Activated CD4-positive, CD25-positive, alpha-beta regulatory T cell (primary cell): Measurements from ENCODE around the gene TBXAS1.

Experiments used
- DNase-seq, 4 experiments: peaks; one replicate each; lab custom pipeline; 2025; lab: John Stamatoyannopoulos, UW

The TBXAS1 gene

DNA sequence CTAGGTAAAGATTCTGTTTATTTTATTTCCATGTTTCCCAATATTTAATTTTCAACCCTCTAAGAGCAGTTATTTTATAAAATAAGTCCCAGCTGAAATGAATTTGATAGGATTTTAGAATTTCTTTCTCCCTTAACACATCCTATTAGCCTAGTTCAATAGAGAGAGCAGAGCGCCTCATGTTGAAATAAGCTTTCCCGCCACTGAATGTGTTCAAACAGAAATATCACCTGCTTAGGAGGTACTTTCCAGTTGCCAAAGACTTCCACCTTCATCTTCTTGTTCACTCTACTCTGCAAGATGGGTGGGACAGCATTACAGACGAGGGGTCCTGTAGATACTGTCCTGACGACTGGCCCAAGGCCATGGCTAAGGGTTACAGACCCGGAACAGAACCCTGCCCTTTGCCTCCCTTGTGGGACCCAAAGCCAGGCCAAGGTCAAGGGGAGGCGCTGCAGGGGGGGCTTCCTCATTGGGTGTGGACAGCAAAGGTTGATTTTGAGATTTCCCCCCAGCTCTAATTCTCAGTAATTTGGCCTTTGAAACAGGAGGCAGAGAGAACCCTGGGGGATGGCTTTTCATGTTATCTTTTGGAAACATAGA is 171.7 kb downstream of the TBXAS1 start:
- DNase-seq, result no peak

DNA sequence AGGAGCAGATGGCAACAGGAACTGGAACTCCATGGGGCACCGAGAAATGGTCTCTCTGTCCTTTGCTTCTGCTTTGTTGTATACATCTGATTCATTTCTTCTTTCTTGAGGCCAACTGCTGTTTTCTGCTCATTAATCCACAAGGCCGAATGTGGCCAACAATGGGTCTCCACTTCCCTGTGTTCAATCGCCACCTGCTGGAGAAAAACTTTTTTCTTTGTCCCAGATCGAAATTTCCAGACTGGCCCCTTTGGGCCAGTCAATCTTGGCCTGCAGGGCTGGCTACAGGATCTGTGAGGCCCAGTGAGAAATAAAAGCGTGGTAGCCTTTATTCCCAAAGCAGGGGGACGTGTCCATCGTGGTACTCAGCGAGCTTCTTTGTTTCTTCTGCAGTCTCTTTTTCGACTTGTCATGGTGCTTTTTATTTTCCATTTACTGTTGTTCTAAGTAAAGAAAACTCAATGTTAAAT is 174.9 kb downstream of the TBXAS1 start:
- no peak for DNase-seq

DNA sequence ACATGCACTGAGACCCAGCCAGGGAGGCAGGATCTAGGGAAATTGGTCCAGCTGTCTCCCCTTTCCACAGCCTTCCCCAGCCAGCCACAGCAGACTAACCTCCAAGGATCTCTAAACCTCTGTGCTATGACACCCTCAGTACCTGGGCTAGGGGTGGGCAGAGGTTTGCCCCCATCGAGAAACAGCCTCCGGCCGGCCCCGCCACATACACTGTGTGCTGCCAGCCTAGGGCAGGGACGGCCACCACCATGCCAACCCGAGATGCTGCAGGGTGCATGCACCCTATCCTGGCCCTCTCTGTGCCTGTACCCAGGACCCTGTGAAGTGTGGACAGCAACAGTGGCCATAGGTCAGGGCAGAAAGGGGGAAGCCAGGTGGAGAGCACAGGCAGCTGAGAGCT is 175.6 kb downstream of the TBXAS1 start:
- no peak for DNase-seq

DNA sequence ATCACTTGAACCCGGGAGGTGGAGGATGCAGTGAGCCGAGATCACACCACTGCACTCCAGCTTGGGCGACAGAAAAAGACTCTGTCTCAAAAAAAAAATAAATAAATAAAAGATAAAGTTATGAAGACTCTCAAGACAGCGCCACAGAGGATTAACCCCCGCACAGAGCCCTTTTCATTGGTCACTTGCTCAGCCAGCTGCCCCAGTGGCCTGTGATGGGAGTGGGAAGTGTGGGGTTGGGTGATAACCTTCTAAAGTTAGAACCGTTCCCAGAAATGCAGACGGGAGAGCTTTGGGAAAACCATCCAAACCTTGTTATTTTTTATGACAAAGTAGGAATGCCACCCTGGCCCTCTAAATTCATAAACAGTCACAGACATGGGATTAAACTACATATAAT is 176.3 kb downstream of the TBXAS1 start:
- no peak for DNase-seq

DNA sequence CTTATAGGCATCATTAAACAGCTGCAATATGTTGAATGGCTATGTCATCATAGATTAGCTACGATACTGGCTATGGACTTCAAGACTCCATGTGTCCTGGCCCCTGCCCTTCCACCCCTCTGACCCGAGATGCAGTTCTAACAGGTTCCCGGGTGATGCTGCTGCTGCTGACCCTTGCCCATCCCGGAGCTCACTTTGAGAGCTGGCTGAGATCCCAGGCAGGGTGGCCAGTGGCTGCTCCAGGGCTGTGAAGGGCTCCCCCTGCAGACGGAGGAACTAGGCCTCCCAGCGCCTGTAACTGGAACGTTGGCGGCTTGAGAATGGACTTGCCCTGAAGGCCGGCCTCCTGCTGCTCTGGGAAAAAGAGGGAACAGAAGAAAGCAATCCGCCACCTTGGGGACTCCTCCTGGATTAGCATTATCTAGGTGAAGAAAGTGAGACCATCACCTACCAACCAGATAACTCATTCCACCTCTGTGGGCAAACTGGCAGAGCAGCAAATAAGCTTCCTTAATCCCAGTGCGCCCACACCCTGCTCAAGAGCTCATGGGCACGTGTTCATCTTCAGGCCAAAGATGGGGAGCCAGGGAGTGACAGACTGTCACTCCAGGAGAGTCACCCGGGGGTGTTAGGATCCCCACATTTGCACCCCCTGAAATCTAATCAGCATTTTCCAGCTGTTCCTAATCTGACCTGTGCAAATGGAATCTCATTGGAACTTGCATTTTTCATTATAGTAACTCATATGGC is 176.9 kb downstream of the TBXAS1 start:
- DNase-seq, result no peak

DNA sequence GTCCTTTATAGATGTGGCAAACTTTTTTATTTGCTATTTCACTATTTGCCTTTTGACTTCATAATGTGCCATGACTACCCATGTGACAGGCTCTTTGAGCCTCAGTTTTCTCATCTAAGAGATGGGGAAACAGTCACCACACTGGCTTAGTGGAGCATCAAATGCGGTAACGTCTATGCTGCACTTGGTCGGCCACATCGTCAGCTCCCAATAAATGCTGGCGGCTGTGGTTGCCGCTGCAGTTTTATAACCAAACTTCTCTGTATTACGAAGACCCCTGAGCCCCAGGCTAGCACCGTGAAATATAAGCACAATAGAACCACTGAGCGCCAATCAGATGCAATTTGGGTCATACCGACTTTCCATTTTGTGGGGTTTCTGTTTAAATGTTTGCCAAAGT is 177.5 kb downstream of the TBXAS1 start:
- DNase-seq, result no peak

DNA sequence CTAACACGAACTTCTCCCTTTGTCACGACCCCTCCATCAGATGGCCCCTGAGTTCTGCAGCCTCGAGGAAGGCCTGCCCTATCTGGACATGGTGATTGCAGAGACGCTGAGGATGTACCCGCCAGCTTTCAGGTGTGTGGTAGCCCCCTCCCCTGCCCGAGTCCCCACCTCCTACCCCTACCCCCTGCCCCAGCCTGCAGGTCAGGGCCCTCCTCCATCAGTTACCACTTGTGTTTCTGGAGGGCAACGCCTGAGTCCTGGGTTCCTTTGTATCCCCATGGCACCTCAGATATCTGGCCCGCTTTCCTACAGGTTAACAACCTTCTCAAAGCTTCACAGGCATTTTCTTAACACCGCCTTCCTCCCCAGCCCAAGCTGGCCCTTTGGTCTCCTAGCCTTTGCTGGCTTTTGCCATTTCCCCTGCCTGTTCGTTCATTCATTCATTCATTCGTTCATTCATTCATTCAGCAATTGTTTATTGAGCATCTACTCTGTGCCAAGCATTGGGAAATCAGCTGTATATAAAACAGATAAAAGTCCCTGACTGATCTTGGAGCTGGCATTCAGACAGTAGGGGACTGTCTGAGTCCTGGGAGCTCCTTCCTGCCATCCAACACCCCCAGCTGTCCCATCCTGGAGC is 178.1 kb downstream of the TBXAS1 start:
- no peak for DNase-seq

DNA sequence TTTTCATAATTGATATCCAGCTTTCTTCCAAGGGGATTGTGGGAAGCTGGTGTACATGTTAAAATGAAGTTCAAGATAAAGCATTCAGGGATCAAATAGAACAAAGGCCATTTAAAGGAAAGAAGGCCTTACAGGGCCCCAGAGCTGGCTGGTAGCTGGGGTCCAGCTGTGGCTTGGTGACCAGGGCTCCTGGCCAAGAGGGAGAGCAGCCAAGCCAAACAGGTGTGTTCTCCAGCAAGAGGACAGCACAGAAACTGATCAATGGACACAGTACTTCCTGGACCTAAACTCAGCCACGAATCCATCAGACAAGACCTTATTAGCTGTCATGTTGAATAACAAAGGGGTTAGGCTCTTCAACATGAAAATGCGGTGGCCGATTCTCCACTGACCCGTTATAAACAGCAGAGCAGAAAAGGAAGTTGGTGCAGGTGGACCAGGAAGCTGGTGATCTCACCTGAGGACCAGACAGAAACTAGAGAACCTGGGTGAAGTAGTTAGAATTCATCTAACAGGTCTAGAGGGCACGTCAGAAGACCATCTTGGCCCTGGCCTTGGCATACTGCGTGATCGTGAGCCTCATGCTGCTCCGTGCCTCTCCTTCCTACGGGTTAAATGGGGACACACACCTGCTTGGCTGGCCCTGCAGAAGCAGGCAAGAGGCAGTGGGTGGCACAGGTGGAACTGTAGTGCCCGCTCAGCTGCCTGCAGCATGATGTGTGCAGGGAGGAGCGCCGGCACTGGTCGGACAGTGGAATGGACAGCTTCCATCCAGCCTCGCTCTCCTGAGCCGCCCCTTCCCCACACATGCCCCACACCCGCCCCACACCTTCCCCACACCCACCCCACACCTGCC is 179.9 kb downstream of the TBXAS1 start:
- no peak for DNase-seq

DNA sequence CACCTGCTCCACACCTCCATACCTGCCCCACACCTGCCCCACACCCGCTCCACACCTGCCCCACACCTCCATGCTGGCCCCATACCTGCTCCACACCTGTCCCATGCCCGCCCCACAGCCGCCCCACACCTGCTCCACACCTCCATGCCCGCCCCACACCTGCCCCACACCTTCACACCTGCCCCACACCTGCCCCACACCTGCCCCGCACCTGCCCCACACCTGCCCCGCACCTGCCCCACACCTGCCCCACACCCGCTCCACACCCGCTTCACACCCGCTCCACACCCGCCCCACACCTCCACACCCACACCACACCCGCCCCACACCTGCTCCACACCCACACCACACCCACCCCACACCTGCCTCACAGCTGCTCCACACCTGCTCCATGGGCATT is 180.7 kb downstream of the TBXAS1 start:
- no peak for DNase-seq

DNA sequence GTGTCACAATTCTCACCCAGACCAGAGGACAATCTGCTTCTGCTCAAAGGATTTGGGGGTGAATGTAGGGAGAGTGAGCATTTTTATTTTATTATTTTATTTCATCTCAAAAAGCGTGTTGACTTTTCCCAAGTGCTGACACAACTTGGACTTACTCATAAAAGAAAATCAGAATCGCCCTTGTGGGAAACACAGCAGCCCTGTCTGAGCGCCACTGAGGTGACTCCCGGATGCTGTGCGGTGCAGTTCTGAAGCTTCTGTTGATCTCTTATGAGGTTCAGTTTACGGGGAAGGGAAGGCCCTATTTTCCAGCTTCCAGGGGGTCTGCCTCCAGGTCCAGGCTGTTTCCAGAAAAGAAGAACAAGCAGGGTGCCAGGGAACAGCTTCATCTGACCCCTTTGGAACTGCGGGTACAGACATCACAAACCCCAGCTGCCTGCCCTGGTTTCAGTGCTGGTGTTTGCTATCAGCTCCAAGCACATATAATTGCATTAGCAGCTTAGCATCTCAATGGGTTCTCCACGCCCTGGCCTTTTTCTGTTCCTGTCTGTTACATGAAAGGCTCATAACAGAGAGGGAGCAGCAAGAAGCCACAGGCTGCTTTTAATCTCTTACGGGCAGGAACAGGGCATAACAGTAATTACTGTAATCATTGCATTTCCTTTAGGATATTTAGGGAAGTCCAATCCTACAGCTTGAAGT is 181.3 kb downstream of the TBXAS1 start:
- DNase-seq, result no peak

DNA sequence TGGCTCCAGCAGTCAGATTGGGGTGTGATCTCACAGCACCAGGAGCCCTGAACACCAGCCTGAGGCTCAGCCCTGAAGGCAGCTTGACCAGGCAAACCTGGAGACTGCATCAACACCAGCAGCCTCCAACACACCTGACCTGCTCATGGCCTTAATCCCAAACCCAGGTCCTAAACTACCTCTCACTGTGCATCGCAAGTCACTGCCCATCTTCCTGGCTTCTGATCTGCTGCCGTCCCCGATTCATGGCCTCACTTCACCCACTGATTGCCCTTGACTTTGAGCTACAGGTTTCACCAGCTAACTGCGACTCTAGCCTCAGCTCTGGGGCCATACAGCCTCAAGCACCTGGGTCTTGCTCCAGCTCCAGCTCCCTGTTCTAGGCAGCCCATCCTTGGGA is 184.6 kb downstream of the TBXAS1 start:
- DNase-seq, result no peak

DNA sequence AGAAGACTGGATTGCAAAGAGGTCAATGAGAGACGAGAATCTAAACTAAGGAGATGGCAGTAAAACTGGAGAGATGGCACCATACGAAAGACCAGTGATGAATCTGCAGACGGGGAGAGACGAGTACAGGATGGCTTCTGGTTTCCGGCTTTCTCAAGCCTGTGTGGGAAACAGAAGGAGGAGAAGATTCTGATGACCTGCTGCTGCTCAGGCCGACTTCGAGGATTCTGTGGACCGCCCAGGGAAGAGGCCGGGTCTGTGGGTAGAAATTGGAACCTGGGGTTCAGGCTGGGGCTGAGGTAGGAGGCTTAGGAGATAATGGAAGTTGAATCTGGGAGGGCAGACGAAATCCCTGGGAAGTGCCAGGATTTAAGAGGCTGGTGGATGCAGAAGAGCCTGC is 185.1 kb downstream of the TBXAS1 start:
- DNase-seq, result no peak

DNA sequence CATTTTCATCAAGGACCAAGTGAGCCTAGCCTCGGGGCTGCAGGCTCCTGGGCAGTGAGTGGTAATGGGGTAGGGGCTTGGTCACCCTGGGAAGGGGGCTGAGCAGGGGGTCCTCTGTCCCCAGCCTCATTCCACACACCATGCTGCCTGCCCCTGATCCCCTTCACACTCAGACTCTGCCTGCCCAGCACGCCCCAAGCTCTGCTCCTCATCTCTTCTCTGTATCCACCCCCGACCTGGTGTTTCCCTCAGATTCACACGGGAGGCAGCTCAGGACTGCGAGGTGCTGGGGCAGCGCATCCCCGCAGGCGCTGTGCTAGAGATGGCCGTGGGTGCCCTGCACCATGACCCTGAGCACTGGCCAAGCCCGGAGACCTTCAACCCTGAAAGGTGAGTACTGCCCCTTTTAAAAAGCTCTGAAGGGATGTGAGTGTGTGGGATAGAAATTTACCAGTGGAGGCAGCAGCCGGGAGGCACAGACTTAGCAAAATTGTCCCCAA is 186.5 kb downstream of the TBXAS1 start:
- no peak for DNase-seq

DNA sequence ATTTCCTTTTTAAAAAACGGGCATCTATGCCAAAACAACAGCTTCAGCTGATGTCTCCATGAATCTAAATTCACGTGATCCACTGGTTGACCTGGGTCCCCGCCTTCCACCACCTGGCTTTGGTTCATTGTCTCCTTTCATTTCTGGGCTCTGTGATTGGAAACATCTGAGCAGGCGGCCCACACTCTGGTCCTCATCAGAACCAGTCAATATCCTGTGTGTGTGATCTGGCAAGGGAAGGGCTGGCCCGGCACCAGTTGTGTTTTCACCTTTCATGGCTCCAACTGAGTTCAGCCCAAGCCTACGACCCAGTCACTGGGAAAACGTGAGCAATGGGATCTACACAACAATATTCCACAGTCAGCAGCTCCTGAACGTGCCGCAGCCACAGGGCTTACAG is 187.5 kb downstream of the TBXAS1 start:
- DNase-seq, result no peak

DNA sequence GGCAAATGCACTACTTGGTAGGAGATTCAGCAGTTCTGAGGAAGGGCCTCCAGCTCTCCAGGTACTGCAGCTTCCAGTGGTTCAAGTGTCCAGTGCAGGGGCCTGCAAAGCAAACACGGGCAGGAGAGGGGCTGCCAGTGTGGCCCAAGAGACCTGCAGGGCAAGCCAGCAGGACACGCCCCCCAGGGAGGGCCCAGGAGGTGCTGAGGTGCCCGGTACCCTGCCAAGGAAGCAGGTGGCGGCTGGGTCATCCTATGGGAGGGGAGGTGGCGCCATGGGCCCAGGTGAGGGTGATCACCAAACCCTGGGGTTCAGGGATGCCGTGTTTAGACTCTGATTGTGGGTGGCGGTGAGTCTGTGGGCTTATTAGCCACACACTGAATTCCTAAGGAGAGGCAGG is 188.0 kb downstream of the TBXAS1 start:
- no peak for DNase-seq

DNA sequence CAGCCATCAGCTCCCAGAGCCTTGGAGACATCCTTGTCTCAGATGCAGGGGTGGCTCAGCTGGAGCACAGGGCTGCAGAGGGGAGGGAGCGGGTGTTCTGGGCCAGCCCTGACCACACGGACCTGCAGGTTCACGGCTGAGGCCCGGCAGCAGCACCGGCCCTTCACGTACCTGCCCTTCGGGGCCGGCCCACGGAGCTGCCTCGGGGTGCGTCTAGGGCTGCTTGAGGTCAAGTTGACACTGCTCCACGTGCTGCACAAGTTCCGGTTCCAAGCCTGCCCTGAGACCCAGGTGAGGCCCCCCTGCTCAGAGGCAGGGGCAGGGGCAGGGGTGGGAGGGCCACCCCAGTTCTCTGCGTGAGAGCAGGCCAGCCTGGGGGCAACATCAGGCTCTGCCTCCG is 188.5 kb downstream of the TBXAS1 start:
- DNase-seq, result no peak

DNA sequence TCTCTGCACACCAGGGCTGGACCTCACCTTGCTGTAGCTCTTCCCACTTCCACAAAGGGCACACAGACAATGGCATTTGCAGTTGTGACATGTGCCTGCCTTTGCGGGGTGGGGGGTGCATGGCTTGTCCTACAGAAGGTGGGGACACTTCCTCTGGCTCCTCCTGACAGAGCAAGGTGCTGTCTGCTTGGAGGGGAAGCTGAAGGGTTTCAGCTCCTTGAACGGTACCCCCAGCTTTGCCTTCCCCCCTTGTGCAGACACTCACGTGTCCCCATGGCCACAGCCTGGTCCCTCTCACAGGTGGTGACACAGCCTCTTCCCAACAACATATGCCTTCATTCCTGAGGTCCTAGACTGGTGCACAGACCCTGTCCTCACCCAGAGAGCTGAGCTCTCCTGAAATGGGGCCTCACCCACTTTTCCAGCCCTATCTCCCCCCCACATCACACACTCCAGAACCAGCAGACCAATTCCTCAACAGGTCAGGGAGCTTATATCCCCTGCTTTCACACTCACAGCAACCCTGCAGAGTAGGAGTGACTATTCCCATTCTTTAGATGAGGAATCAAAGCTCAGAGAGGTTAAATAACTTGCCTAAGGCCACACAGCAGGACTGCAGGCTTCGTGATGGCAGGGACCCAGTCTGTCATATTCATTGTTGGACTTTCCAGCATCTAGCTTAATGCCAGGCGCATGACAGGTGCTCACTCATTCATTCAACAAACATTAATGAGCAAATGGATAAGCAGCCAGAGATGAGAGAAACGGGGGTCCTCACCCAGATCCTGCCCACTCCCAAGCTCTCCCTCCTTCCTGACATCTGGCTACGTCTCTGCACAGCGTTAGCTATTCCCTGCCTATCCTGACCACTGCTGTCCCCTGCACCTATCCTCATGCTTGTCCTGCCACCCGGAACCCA is 189.3 kb downstream of the TBXAS1 start:
- no peak for DNase-seq

DNA sequence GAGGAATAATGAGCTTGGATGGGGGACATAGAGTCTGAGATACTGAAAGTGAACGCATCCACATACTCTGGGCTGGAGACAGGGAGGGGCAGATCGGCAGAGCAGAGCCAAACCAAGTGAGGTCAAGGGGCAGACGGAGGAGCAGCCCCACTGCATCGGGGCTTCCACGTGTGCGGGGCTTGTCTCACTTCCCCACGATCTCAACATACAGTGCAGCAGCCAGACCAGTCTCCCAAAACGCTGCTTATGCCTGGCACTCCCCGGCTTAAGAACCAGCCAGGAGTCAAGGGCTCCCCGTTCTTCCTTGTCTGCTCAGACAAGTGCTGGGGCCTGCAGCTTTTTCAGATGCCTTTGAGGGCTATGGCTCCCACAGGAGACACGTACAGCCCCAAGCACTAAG is 190.1 kb downstream of the TBXAS1 start:
- no peak for DNase-seq

DNA sequence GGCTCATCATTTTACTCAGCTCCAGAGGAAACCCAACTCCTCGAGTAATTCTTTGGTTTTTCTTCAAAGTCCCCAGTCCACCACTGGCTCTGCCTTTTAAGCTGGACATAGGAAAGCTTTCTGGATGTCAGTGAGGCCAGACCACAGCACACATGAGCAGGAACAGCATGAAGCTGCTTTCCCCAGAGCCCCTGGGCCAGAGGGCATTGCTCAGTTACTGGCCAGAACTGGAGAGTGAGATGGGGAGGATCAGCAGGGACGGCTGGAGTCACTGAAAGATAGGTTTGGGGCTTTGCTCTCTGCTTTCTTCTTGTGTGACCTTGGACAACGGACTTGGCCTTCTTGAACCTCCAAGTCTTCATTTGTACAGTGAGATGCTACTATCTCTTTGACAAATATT is 190.5 kb downstream of the TBXAS1 start:
- no peak for DNase-seq

DNA sequence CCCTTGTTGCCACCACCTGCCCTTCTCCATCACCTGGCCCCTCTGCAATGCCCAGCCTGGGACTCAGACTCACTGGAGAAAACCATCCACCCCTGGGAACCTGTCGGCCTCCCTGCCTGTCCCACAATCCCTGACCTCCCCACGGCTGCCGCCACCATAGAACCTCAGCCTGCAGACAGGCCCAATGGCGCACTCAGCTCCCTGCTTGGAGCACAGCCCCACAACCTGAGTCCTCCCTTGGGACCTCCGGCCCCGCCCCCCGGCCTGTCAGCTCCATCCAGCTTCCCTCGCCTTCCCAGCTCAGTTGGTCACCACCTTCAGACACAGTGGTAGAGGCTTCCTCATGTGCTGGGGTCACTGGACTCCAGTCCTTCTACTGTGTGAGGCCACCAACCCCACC is 192.5 kb downstream of the TBXAS1 start:
- DNase-seq, result no peak
